ENCODE data around the gene TRIM44.

The TRIM44 gene

GRCh38 chr11:35680506-35680905 is 17.9 kb downstream of the TRIM44 start:
- H3K27me3 ChIP-seq (ENCODE audit: control insufficient read depth, low read length): no peaks in the 10 kb centered on the region
- H3K4me1 ChIP-seq (ENCODE audit: control insufficient read depth, low read length): peaks cover 28% of the 10 kb centered on the region
- TF ChIP-seq CTCF (IDR thresholded peaks at IDR 0.05; ENCODE audit: low read depth, low read length, poor library complexity, severe bottlenecking): no peak
- TF ChIP-seq EZH2phosphoT487 (IDR thresholded peaks at IDR 0.05; ENCODE audit: borderline replicate concordance, low read length): no peak
- peaks cover 6% of the 10 kb centered on the region; the same call in 1 of the 2 replicates for H3K79me2 ChIP-seq (ENCODE audit: control insufficient read depth, low read length)
- no peaks in the 10 kb centered on the region for H3K9me3 ChIP-seq (ENCODE audit: control insufficient read depth, insufficient read depth, low read length)
- H4K20me1 ChIP-seq (ENCODE audit: control insufficient read depth, insufficient read depth, low read depth, low read length): no peaks in the 10 kb centered on the region
- H3K4me3 ChIP-seq (ENCODE audit: low read length): no peak overlapping the region
- no peaks in the 10 kb centered on the region for H3K36me3 ChIP-seq (ENCODE audit: control insufficient read depth, low read length)
- H3K4me2 ChIP-seq (ENCODE audit: low read length): no peak overlapping the region
- no peaks in the 10 kb centered on the region for H3K9me2 ChIP-seq (replicated peaks; ENCODE audit: control insufficient read depth, low read length)
- H3F3A ChIP-seq (ENCODE audit: control insufficient read depth, insufficient read depth): no peaks in the 10 kb centered on the region
- no peak overlapping the region for H3K27ac ChIP-seq (ENCODE audit: low read depth, low read length)

GRCh38 chr11:35681163-35681767 is 18.7 kb downstream of the TRIM44 start:
- Histone ChIP-seq H3K4me2 (ENCODE audit: low read length) (no peak overlapping the region), H3K27ac (ENCODE audit: low read depth, low read length) (no peak overlapping the region), H4K20me1 (ENCODE audit: control insufficient read depth, insufficient read depth, low read depth, low read length) (no peaks in the 10 kb centered on the region), H3K79me2 (ENCODE audit: control insufficient read depth, low read length) (peaks cover 6% of the 10 kb centered on the region; the same call in 1 of the 2 replicates), H3F3A (ENCODE audit: control insufficient read depth, insufficient read depth) (no peaks in the 10 kb centered on the region), H3K9me2 (replicated peaks; ENCODE audit: control insufficient read depth, low read length) (no peaks in the 10 kb centered on the region), H3K27me3 (ENCODE audit: control insufficient read depth, low read length) (no peaks in the 10 kb centered on the region), H3K4me3 (ENCODE audit: low read length) (no peak overlapping the region), H3K4me1 (ENCODE audit: control insufficient read depth, low read length) (peaks cover 28% of the 10 kb centered on the region), H3K36me3 (ENCODE audit: control insufficient read depth, low read length) (no peaks in the 10 kb centered on the region), H3K9me3 (ENCODE audit: control insufficient read depth, insufficient read depth, low read length) (no peaks in the 10 kb centered on the region)
- TF ChIP-seq CTCF (IDR thresholded peaks at IDR 0.05; ENCODE audit: low read depth, low read length, poor library complexity, severe bottlenecking) (no peak), EZH2phosphoT487 (IDR thresholded peaks at IDR 0.05; ENCODE audit: borderline replicate concordance, low read length) (no peak)

- Histone ChIP-seq H4K20me1 (ENCODE audit: control insufficient read depth, insufficient read depth, low read depth, low read length) (no peaks in the 10 kb centered on the region), H3K36me3 (ENCODE audit: control insufficient read depth, low read length) (no peaks in the 10 kb centered on the region), H3K27ac (ENCODE audit: low read depth, low read length) (no peak overlapping the region), H3K79me2 (ENCODE audit: control insufficient read depth, low read length) (peaks cover 6% of the 10 kb centered on the region; the same call in 1 of the 2 replicates), H3K9me3 (ENCODE audit: control insufficient read depth, insufficient read depth, low read length) (no peaks in the 10 kb centered on the region), H3K4me3 (ENCODE audit: low read length) (no peak overlapping the region), H3K4me2 (ENCODE audit: low read length) (no peak overlapping the region), H3K27me3 (ENCODE audit: control insufficient read depth, low read length) (no peaks in the 10 kb centered on the region), H3K9me2 (replicated peaks; ENCODE audit: control insufficient read depth, low read length) (no peaks in the 10 kb centered on the region), H3K4me1 (ENCODE audit: control insufficient read depth, low read length) (peaks cover 28% of the 10 kb centered on the region), H3F3A (ENCODE audit: control insufficient read depth, insufficient read depth) (no peaks in the 10 kb centered on the region)
- TF ChIP-seq CTCF (IDR thresholded peaks at IDR 0.05; ENCODE audit: low read depth, low read length, poor library complexity, severe bottlenecking): no peak
These were observed 19.9 kb downstream of the TRIM44 start for GRCh38 chr11:35682230-35683173.
